Parathyroid adenoma (tissue), 2 donors: ENCODE measurements around the gene MAPK11.

ENCODE experiments used
- H2AFZ ChIP-seq: fragments of 300-600 bp; sonication (generic); one replicate; pipeline ENCODE4 v1.7.0; 2017; ENCODE audit warnings: antibody characterized with exemption, mild to moderate bottlenecking
- H3K27ac ChIP-seq: fragments of 300-600 bp; sonication (generic); one replicate; pipeline ENCODE4 v1.7.0; 2017
- H3K27me3 ChIP-seq: fragments of 300-600 bp; sonication (generic); one replicate; pipeline ENCODE4 v1.7.0; 2017; ENCODE audit warnings: low read length; ENCODE audit not compliant: control insufficient read depth, insufficient read depth
- H3K36me3 ChIP-seq: fragments of 300-600 bp; sonication (generic); one replicate; pipeline ENCODE4 v1.7.0; 2017; ENCODE audit warnings: low read length; ENCODE audit not compliant: control insufficient read depth, insufficient read depth
- H3K4me1 ChIP-seq: fragments of 300-600 bp; sonication (generic); one replicate; pipeline ENCODE4 v1.7.0; 2017; ENCODE audit warnings: control low read depth
- H3K4me2 ChIP-seq: fragments of 300-600 bp; sonication (generic); one replicate; pipeline ENCODE4 v1.7.0; 2017; ENCODE audit warnings: low read length
- H3K4me3 ChIP-seq: fragments of 300-600 bp; sonication (generic); one replicate; pipeline ENCODE4 v1.7.0; 2017; ENCODE audit warnings: low read depth, low read length
- H3K79me2 ChIP-seq: fragments of 300-600 bp; sonication (generic); one replicate; pipeline ENCODE4 v1.7.0; 2017; ENCODE audit warnings: control low read depth
- H3K9ac ChIP-seq: fragments of 300-600 bp; sonication (generic); one replicate; pipeline ENCODE4 v1.7.0; 2017; ENCODE audit warnings: mild to moderate bottlenecking
- H3K9me3 ChIP-seq: fragments of 300-600 bp; sonication (generic); one replicate; pipeline ENCODE4 v1.7.0; 2017; ENCODE audit warnings: low read length; ENCODE audit not compliant: control insufficient read depth
- CTCF ChIP-seq: fragments of 300-600 bp; sonication (generic); IDR thresholded peaks from one replicate; pipeline ENCODE4 v1.7.0; 2017; ENCODE audit warnings: antibody characterized with exemption, mild to moderate bottlenecking
- donor health status: primary hyperparathyroidism.

The MAPK11 gene

GRCh38 chr22:50299785-50300619 is 29.8 kb upstream of the MAPK11 start:
- no peak overlapping the region for H3K27ac ChIP-seq
- no peaks in the 10 kb centered on the region for H3K27me3 ChIP-seq

GRCh38 chr22:50298937-50299784 is 29.0 kb upstream of the MAPK11 start:
- Histone ChIP-seq H3K36me3 (no peaks in the 10 kb centered on the region), H3K4me3 (no peak overlapping the region), H3K4me2 (no peak overlapping the region), H3K9me3 (no peaks in the 10 kb centered on the region), H3K27ac (no peak overlapping the region), H3K9ac (no peak overlapping the region), H2AFZ (no peak overlapping the region), H3K27me3 (no peaks in the 10 kb centered on the region), H3K4me1 (peaks cover 36% of the 10 kb centered on the region), H3K79me2 (peaks cover 42% of the 10 kb centered on the region)
- TF ChIP-seq CTCF, result no peak

More at GRCh38 chr22:50299785-50300619, 29.8 kb upstream of the MAPK11 start:
- Histone ChIP-seq H3K36me3 (no peaks in the 10 kb centered on the region), H3K4me2 (no peak overlapping the region), H3K79me2 (peaks cover 45% of the 10 kb centered on the region), H3K9me3 (no peaks in the 10 kb centered on the region), H3K4me3 (no peak overlapping the region), H3K9ac (no peak overlapping the region), H3K4me1 (peaks cover 35% of the 10 kb centered on the region), H2AFZ (no peak overlapping the region)
- TF ChIP-seq CTCF, result no peak

- H3K4me3 ChIP-seq, result no peak overlapping the region
- TF ChIP-seq CTCF, result no peak
- no peak overlapping the region for H3K9ac ChIP-seq
- no peak overlapping the region for H3K4me2 ChIP-seq
- peaks cover 36% of the 10 kb centered on the region for H3K4me1 ChIP-seq
- H3K27me3 ChIP-seq, result no peaks in the 10 kb centered on the region
- H3K27ac ChIP-seq, result no peak overlapping the region
- no peaks in the 10 kb centered on the region for H3K36me3 ChIP-seq
- no peak overlapping the region for H2AFZ ChIP-seq
- H3K79me2 ChIP-seq, result peaks cover 42% of the 10 kb centered on the region
- no peaks in the 10 kb centered on the region for H3K9me3 ChIP-seq
These were observed 28.1 kb upstream of the MAPK11 start for GRCh38 chr22:50298266-50298637.

- no peak overlapping the region for H3K4me3 ChIP-seq
These were observed 27.5 kb upstream of the MAPK11 start for GRCh38 chr22:50297510-50298265.

More at GRCh38 chr22:50297510-50298265, 27.5 kb upstream of the MAPK11 start:
- no peaks in the 10 kb centered on the region for H3K36me3 ChIP-seq
- no peak overlapping the region for H3K27ac ChIP-seq
- H3K9ac ChIP-seq, result no peak overlapping the region
- no peak for TF ChIP-seq CTCF
- H3K4me2 ChIP-seq, result no peak overlapping the region
- no peaks in the 10 kb centered on the region for H3K9me3 ChIP-seq
- peaks cover 30% of the 10 kb centered on the region for H3K4me1 ChIP-seq
- H3K79me2 ChIP-seq, result peaks cover 41% of the 10 kb centered on the region
- H2AFZ ChIP-seq, result no peak overlapping the region
- no peaks in the 10 kb centered on the region for H3K27me3 ChIP-seq
